GM18873 (cell line): ENCODE results near the gene CCDC12.

ENCODE experiments used
- ATAC-seq: cut with Tn5 transposase; IDR thresholded peaks from one replicate; pipeline ENCODE4 v1.9.1; 2021; ENCODE audit warnings: mild to moderate bottlenecking, moderate library complexity, moderate number of reproducible peaks; ENCODE audit not compliant: unreplicated experiment, low FRiP score

CCDC12 gene

DNA sequence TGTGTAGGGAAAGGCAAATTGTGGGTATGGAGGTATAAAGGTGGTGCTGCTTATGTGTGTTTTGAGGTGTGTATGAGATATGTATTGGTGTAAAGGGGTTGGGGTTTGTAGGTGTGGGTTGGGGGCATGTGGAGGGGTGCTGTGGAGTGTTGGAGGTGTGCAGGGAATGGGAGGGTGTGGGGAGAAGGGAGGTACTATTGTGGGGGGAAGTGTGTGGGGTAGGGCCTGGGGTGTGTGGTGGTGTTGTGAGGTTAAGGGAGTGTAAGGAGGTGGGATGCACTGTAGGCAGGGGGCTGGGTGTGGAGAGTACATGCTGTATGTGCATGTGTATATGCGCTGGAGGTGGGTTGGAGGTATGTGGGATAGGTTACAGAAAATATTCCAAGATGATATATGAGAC, 15.7 kb downstream of the CCDC12 start:
- no peak for ATAC-seq

DNA sequence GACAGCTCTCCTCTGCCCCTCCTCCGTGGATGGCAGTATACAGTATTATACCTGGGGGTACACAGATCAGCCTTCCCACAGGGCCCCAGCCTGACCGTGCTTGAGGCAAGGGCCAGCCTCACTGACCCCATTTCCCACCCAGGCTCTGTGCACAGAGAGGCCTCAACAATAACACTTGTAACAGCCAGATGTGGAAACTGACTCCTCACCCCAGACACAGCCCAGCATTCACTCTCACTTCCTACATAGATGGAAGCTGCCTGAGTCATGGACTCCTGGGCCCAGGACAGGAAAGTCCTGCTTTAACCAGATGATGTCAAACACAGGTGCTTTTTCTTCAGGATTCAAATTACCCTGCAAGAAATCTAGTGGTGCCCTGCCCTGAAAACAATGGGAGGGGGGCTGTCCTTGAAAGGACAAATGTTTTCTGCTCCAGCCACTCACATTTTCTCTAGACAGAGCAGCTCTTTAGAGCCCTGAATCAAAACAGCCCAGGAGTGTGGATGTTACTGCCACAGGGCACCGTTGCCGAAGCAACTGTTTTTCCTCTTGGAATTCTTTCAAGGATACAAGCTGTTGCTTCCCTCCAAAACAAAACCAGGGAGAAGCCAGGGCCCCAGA, 16.4 kb downstream of the CCDC12 start:
- no peak for ATAC-seq

DNA sequence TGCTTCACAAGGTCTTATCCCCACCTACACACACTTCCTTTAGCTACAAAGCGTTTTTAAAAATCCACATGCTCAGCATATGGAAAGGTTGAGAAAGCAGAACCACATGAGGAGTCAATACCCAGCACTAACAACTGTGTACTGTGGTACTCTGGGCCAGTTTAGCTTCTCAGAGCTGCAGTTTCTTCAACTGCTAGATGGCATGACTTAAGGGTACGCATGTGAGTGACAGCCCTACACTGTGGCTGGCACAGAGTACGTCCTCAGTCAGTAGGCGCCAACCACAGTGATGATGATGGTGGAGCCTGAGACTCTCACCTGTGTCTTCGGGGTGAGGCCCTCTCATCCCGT, 17.4 kb downstream of the CCDC12 start:
- ATAC-seq = no peak

DNA sequence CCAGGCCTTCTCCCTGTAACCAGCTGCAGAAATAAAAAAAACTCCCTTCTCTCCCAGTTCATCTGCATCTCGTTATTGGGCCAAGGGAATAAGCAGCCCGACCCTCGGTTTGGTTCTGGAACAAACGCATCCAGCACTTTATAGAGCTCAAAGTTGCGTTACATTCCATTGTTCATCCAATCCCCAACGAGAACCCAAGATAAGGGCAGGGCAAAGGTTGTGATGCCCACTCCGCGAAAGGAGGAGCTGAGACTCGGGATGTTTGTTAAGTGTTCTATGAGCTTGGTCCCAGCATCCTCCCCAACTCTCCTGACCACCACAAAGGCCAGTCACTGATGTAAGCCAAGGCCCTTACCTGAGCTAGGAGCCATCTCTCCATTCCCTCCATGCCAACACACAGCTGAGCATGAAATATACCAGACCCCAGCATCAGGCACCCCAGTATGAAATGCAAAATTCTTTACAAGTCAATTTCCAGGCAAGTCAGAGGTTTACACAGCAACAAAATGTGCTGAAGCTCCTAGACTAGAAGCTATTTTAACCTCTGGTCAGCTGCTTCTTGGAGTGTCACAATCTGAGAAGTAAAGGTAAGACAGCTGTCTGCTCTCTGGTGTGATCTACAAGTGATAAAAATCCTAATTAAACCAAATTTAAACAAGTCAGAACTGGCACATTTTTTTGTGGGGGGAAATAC, 17.9 kb downstream of the CCDC12 start:
- ATAC-seq = no peak

DNA sequence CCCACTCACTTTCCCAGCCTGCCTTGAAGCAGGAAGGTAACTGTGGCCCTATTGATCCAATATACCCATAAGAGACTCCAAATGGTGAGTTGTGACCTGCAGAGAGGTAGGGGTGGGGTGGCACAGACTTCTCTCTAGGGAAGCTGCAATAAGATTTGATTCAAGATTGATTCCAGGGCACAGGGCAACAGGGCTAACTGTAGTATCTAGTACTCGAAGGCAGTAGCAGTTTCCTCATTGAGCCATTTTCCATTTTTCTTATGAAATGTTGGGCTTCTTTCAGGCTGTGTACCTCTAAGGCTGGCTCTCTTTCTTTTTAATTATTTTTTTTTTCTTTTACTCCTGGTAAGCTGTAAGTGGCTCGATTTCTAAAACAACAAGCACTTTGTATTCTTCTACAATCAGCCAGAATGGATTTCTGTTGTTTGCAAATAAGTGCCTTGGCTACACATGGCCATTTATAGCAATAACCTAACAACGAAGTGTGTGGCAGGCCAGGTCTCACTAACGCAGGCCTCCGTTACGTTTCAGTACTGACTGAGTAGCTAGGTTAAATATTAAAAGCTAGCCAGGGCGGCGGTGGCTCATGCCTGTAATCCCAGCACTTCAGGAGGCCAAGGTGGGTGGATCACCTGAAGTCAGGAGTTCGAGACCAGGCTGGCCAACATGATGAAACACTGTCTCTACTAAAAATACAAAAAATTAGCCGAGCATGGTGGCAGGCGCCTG, 19.3 kb downstream of the CCDC12 start:
- ATAC-seq = no peak

DNA sequence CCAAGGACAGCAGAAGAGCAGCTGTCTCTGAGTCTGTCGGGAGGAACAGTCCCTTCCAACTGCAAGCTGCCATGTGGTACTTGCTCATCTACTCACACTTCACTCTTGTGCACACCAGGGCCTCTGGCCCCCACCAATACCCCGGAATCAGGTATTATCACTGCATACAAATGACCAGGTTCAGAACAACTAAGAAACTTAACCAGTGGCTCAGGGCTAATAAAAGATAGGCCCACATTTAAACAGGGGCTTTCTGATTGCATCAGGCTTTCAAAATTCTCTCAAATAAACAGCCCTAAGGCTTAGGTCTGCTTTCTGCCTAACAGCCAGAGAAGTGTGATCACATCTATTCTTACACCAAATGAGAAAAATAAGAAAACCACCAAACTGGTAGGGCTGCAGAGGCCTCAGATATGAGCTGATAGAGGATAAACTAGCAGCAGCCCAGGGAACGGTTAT, 20.7 kb downstream of the CCDC12 start:
- ATAC-seq = no peak

DNA sequence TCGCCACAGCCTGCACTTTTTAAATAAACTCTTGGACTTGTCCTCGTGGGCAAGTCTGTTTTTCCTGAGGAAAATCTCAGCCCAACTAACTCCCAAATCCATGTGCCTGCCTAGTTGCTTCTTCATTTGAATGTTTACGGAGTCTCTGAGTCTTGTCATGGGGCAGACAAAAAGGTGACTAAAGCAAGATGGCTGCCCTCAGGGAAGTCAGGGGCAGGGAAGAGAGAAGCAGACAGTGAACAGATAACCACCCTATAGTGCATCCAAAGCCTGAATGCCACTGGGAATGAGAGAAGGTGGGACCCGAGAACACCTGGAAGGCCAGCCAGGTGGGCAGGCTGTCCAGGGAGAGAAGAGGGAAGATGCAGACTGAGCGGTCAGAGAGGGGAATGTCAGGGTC, 21.4 kb downstream of the CCDC12 start:
- no peak for ATAC-seq

DNA sequence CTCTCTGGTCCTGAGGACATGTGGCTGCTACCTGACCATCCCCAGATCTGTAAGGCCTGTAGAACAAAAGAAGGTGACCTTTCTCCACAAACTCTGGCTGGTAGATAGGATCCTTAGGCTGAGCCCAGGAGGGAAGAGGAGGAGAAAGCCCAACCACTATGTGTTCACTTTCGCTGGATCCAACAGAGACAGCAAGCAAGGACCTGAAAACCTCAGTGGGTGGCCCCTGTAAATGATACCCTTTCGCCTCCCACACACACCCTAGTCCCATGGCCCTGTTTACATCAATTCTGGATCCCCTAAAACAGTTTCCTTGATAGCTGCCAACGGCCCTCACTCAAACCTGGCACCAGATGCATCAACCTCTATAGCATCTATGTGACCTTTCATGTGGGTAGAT, 22.4 kb downstream of the CCDC12 start:
- no peak for ATAC-seq

DNA sequence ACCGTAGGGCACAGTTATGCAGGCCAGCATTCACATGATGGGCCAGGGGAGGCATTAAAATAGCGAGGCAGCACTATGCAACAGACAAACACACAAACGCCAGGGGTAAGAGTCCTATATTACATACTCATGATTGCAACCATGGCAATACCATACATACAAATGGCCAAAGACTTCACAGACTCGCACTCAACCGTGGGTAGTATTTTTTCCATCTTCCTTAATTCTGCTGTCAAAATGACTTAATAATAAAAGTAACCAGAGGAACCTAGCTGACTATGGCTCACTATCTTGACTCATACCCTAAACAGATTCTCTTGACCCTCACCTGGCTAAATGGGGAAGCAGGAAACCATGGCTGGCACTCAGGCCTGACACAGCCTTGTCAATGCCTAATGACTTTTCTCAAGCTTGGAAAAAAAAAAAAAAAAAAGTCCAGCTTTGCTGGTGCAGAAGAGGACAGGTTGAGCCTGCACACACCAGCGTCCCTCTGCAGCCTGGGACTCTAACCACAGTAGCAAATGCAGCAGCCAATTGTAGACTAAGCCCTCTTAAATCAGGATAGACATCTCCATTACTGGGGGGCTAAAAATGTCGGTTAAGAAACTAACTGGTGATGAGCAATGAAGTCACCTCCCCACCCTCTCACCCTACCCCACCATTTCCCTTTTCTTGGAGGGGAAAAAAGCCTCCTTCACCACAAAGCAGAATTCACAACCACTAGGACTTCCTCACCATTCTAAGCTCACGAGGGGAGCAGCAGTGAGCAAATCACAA, 23.1 kb downstream of the CCDC12 start:
- no peak for ATAC-seq

DNA sequence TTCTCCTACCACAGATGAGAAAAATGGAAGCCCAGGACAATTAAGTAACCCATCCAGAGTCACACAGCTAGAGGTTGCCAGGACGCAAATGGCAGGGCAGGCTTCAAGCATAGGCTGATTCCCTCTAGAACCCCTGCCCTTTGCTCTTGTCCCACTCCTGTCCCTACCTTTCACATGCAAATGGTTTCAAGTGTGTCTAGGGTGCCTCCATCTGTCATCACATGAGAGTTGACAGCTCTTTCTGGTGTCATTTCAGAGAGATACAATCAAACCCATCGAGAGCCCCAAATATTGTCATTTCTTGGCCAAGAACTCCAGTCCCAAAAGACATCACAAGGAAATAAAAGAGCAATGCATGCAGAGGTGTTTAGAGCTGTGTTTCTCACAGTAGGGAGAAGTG, 23.7 kb downstream of the CCDC12 start:
- ATAC-seq = no peak

DNA sequence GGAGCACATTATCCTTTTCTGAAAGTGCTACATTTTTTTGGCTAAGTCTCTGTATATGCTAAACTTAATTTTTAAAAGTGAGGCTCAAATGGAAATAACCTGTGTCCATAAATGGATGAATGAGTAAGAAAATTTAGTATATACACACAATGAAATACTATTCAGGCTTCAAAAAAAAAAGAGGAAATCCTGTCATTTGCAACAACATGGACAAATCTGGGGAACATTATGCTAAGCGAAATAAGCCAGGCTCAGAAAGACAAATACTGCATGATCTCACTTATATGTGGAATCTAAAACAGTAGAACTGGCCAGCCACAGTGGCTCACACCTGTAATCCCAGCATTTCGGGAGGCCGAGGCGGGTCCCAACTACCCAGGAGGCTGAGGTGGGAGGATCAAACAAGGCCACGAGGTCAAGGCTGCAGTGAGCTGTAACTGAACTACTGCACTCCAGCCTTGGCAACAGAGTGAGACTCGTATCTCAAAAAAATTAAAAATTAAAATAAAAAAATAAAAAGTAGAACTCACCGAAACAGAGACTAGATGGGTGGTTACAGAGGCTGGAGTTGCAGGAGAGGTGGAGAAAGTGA, 25.8 kb downstream of the CCDC12 start:
- no peak for ATAC-seq

DNA sequence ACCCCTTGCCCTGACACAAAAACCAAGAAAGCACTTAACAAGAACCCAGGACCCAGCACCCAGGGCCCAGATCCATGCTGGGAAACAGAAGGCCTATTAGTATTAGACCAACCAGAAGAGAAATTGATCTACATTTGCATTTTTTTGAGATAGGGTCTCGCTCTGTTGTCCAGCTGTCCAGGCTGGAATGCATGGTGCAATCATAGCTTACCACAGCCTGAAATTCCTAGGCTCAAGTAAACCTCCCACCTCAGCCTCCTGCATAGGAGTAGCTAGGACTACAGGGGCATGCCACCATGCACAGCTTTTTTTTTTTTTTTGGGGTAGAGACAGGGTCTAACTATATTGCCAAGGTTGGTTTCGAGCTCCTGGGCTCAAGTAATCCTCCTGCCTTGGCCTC, 26.4 kb downstream of the CCDC12 start:
- no peak for ATAC-seq

DNA sequence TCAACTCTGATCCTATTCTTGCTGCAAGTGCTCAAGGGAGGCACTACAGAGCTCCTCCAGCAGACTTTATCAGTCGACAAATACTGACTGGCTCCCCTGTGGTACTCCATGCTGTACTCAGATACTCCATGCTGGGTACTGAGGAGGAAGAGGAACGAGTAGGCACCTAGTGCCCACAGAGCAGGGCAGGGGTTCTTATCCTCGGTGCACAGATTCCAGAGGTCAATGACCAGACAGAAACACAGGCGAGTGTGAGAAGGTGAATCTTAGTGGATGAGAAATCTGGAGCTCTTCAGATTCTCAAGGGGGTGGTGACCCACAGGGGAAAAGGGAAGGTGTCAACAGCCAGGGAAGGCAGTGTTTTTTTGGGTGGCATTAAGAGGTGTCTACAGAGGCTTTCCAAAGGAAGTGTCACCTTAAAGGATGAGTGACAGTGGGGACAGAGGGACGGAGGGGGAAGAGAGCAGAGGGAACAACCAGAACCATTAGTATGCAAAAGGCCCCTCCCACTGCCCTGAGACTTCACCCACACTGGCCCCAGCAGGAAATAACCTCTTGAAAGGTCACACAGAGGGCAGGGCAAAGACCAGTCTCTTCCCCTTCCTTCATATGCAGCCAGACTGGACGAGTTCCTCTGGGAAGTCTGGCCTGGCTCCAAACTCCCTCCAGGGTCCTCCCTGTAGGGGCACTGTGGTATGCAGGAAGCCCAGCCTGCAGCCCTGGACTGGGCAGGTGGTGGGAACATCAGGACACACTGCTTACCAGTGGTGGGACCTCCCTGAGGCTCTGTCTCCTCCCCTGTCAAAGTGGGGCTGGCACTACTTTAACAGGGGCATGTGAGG, 27.5 kb downstream of the CCDC12 start:
- ATAC-seq = no peak

DNA sequence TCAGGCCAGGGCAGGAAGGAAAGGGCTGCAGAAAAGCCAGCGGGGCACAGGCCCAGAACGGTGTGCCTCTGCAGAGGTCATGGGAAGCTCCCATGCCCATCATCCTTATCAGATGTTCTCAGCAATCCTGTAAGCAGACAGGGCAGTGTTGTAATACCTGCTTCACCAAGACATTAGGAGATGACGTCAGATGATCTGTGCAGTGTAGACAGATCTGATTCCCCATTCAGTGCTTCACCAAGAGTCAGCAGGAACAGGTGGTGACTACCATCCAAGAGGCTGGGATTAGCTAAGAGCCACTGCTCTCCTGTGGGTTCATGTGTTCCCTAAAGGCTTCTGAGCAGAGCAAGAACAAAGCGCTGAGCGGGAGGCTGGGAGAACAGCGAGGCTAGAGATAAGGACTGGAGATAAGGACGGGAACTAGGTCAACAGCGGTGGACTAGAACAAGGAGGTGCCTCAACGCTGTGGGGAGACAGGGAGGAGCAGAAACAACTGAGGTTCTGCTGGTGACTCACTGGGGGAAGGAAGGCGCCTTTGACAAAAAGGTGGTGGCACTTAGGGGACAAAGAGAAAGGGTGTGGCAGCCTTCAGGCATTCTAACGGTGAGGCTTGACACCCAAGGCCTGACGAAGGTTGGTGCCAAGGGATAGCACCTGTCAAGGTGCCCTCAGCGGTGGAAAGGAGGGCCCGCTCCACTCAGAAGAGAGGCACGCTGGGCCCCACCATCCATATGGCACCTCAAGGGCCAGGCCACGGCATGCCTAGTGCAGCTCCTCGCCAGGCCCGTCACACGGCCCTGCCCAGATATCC, 28.4 kb downstream of the CCDC12 start:
- no peak for ATAC-seq

DNA sequence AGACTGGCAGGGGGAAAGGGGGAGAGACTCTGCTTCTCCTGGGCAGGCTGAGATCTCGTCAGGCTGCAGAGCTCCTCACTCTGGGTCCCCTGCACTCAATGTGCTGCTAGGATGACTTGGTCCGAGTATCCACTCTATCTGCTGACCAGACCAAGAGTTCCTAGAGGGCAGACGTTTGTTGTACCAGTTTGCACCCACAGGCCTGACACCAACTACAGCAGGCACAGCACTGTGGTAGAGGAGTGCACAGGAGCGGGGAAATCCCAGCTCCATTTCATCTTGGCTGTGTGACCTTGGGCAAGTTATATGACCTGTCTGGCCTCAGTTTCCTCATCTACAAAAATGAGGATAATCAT, 29.0 kb downstream of the CCDC12 start:
- no peak for ATAC-seq

DNA sequence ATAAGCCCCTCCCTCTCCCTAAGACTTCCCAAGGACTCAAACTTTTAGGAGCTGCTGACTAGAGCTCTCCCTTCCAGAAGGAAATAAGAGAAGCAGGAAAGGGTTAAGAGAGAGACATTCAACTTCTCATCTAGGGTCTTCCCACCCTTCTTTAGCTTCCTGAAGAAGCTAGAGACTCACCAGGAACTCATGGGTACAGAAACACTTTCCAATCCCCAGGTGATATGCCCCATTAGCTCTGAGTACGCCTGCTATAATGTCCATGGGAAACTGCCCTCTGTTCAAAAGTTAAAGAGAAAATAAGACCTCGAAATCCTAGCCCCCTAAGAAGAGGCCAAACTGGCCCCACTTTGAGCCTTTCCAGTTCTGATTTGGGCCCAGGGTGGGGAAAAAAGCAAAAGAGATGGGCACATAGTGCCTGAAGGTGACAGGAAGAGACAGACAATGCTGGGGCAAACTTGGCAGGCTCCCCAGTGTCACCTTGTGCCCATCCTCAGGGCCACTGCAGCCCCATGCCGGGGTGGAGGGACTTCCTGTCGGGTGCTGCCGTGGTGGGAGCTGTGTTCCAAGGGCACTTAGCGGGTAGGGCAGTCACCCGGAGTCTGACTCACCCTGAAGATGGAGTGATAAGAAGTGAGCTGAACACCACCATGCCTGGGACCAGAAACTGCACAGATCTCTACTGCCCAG, 29.5 kb downstream of the CCDC12 start:
- ATAC-seq = no peak

DNA sequence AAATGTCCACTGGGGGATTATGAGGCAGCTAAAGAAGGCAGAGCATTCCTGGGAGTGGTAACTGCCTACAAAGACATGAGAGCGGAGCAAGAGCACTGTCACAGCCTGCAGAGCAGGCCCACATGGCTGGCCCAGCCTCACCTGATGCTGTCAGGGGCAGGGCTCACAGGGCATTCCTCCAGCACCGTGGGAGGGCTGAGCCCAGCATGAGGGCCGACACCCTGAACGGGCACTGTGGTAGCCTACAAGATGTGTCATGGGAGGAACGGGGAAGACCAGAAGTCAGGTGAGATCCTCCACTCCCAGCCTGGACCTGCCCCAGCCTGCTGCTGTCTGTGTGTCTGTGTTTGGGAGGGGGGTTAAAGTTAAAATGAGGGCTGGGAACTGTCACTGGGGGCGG, 30.1 kb downstream of the CCDC12 start:
- no peak for ATAC-seq

DNA sequence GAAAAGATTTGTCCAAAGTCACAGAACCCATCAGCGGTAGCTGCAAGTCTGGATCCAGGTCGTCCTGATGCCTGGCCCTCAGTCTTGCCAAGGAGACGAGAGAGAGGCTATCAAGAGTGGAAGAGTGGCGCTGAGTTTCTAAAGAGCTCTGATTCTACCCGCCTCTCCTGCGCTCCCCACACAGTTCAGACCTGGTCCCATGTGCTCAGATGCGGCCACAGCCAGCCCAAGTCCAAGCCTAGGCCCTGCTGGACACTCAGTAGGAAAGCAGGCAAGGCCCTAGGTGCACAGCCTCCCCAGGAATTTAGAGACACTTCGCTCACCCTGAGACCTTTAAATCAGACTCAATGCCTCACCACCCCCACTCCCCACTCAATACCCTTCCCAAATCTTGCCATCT, 32.4 kb downstream of the CCDC12 start:
- no peak for ATAC-seq
